Astrocyte (in vitro differentiated cells and primary cell): ENCODE data around the gene PLPPR5.

Experiments used
- EZH2 ChIP-seq: IDR thresholded peaks from 2 replicates; pipeline ENCODE4 v1.6.1; 2012; ENCODE audit warnings: mild to moderate bottlenecking, low read length, inconsistent platforms; ENCODE audit not compliant: insufficient read depth
- TF ChIP-seq, protein P1 (sequence below): IDR thresholded peaks from 2 replicates; pipeline ENCODE4 v1.5.1; 2011; ENCODE audit warnings: low read depth, mild to moderate bottlenecking, inconsistent platforms, low read length, moderate library complexity; ENCODE audit not compliant: insufficient read depth

- TF ChIP-seq, protein P1, sequence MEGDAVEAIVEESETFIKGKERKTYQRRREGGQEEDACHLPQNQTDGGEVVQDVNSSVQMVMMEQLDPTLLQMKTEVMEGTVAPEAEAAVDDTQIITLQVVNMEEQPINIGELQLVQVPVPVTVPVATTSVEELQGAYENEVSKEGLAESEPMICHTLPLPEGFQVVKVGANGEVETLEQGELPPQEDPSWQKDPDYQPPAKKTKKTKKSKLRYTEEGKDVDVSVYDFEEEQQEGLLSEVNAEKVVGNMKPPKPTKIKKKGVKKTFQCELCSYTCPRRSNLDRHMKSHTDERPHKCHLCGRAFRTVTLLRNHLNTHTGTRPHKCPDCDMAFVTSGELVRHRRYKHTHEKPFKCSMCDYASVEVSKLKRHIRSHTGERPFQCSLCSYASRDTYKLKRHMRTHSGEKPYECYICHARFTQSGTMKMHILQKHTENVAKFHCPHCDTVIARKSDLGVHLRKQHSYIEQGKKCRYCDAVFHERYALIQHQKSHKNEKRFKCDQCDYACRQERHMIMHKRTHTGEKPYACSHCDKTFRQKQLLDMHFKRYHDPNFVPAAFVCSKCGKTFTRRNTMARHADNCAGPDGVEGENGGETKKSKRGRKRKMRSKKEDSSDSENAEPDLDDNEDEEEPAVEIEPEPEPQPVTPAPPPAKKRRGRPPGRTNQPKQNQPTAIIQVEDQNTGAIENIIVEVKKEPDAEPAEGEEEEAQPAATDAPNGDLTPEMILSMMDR, result no peak
- no peak for TF ChIP-seq EZH2
Measured at GRCh38 chr1:98965394-98965793, 39.3 kb downstream of the PLPPR5 start.
